ENCODE data around the gene TNN.
"Not testable (repeated sequence)": the region's sequence is repeated elsewhere in the genome, so short reads cannot be mapped to it uniquely, and the experiment has no call there.

TNN gene, protein sequence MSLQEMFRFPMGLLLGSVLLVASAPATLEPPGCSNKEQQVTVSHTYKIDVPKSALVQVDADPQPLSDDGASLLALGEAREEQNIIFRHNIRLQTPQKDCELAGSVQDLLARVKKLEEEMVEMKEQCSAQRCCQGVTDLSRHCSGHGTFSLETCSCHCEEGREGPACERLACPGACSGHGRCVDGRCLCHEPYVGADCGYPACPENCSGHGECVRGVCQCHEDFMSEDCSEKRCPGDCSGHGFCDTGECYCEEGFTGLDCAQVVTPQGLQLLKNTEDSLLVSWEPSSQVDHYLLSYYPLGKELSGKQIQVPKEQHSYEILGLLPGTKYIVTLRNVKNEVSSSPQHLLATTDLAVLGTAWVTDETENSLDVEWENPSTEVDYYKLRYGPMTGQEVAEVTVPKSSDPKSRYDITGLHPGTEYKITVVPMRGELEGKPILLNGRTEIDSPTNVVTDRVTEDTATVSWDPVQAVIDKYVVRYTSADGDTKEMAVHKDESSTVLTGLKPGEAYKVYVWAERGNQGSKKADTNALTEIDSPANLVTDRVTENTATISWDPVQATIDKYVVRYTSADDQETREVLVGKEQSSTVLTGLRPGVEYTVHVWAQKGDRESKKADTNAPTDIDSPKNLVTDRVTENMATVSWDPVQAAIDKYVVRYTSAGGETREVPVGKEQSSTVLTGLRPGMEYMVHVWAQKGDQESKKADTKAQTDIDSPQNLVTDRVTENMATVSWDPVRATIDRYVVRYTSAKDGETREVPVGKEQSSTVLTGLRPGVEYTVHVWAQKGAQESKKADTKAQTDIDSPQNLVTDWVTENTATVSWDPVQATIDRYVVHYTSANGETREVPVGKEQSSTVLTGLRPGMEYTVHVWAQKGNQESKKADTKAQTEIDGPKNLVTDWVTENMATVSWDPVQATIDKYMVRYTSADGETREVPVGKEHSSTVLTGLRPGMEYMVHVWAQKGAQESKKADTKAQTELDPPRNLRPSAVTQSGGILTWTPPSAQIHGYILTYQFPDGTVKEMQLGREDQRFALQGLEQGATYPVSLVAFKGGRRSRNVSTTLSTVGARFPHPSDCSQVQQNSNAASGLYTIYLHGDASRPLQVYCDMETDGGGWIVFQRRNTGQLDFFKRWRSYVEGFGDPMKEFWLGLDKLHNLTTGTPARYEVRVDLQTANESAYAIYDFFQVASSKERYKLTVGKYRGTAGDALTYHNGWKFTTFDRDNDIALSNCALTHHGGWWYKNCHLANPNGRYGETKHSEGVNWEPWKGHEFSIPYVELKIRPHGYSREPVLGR (N-terminal part only)

DNA sequence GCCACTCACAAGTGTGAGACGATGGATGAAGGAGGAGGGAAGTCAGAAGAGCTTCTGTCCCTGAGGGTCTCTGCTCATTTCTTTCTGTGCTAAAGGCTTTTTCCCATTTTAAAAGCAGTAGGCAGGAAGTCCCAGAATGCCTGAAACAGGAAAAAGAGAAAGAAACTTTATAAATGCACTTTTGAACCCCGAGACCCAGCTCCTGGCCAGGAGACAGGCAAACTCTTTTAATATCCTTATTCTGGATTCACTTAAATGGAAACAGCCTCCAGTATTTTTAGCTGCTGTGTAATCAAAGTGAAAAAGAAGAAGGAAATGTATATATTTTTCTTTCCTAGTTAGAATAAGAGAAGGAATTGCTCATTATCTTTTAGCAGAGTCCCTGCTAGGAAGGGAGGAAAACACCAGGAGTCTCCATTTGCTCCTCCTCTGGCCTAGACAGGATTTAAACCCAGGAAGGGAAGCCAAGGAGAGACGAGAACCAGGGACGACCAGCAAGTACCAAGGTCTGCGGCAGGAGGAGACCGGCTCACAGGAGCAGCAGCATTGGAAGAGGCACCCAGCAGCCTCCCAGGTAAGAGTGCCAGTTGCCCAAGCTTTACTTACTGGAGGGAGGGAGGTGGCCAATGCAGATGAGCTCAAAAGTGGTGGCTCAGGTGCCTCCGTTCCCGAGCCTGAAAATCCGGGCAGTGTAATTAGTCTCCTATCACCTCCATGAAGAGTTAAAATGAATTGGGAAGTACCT, at the start of gene TNN:
Gene TNN (plus strand): TSS at position 472 of the 745 bp plus-strand sequence. CDS start 9,586 bp downstream, outside the sequence.
- DNase-seq, result no peak

DNA sequence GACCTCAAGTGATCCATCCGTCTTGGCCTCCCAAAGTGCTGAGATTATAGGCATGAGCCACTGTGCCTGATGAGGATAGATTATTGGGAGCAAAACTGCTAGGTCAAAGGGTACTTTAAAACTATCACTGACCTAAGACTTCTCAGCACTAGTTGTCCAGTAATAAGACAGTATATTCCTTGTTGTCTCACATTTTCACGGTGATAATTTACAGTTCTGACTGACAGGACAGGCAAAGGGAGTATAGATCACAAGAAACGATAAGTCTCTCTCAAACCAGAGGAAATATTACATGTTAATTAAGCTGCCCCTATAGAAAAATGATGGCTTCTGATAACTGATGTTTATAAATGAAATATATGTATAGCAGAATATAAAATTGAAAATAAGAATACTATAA, 48.1 kb upstream of the TNN start:
- DNase-seq, result no peak

DNA sequence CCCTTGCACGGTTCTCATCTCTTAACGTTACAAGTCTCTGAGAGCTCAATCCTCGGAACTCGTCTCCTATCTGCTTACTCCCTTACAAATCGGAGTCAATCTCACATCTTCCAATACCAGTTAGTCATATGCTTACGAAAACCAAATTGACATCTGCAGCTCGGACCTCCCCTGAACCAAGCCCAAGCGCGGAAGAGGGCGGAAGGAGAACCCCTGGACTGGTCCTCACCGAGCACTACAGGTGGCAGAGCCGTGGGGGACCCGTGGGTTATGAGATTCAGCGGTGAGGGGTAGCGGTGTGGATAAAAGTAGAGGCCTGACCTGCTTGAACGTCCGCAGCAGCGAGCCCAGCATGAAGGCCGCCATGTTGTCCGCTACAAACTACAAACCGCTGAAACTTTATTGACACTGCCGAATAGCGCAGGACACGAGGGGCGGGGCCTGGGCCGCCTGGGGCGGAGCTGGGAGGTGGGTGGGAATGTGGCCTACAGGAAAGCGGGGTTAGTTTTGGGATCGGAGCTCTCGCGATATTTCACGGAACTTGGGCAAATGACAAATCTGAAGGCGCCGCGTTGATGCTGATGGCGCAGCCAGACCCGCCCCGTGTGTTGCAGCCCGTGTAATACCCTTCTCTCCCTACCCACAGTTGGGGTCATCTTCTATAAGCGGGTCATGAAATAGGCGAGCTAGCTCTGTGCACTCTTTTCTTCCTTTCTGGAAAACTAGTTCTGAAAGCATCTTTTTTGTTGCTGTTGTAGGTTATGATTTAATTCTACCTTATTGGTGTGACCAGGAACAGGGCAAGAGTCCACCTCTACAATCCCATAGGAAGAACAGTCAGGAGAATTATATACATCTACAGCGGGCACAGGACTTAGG, 44.4 kb upstream of the TNN start, which contains the start of gene MRPS14:
Gene MRPS14 (minus strand): TSS at position 383 of the 879 bp plus-strand sequence. CDS start 17 bp downstream, at position 366.
- DNase-seq, result peak; percentile 97

DNA sequence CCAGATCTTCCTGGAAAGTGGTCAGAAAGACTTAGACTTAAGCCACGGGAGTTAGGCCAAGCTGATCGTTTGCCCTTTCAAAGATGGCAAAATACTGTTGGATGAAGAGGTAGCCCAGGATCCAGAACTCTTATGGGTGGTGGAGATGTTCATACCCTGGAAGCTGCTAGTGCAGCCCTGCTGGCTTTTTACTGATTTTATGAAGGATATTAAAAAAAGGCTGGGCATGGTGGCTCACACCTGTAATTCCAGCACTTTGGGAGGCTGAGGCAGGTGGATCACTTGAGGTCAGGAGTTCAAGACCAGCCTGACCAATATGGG, 43.8 kb upstream of the TNN start:
- not testable (repeated sequence) for DNase-seq

DNA sequence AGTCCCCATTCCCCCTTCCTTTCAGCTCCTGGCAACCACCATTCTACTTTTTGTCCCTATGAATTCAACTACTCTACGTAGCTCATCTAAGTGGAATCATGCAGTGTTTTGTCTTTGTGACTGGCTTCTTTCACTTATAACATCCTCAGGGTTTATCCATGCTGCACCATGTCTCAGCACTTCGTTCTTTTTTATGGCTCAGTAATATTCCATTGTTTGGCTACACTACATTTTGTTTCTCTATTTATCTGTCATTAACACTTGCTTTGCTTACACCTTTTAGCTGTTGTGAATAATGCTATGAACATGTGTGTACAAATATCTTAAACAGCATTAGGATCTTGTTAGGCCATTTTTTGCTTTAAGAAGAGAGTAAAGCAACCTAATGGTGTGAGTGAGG, 42.9 kb upstream of the TNN start:
- DNase-seq, result no peak

DNA sequence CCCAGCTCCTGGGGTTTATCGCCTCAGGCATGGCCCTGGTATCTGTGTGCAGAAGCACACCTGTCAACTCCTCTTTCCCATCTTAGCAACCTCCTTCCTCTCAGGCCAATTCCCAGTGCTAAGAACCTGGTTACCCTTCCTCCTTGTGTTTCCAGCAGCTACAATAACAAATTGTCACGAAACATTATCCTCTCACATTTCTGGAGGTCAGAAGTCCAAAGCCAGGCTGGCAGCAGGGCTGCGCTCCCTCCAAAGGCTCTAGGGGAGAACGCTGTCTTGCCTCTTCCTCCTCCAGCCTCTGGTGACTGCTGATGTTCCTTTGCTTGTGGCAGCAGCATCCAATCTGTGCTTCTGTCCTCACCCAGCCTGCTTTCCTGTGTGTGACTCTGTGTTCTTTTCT, 33.7 kb upstream of the TNN start:
- DNase-seq, result no peak

DNA sequence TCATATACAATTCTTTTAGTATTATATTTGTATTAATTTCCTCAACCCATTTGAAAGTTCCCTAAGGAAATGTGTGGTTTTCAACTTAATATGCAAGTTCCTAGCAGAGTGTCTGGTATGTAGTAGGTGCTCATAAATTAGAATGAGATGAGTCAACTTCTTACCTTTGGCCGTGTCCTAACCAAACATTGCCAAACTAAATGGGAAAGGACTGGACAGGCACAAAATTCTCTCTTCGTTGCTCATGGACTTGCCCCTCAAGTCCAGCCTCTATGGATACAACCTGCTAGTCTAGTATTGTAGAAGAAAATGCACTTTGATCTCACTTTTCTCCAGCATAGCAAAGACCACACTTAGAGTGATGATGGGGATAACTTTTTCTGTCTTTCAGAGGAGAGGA, 32.9 kb upstream of the TNN start:
- DNase-seq, result no peak

DNA sequence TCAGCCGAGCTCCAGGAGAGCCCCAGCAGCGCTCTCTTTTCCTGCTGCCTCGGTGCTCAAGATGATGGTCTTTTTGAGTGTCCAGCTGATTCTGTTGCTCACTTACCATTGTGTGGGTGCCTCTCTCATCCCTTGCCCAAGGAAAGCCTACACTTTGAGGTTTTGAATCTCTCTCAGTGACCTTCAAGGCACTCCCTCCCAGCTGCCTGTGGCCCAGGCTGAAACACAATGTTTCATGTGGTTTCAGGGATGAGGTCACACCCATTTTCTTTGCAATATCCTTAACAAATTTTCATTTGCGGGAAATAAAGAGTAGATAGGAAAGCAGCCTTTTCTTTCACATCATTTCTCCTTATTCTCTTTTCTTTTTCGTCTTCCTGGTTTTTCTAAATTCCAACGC, 31.8 kb upstream of the TNN start:
- DNase-seq, result no peak

DNA sequence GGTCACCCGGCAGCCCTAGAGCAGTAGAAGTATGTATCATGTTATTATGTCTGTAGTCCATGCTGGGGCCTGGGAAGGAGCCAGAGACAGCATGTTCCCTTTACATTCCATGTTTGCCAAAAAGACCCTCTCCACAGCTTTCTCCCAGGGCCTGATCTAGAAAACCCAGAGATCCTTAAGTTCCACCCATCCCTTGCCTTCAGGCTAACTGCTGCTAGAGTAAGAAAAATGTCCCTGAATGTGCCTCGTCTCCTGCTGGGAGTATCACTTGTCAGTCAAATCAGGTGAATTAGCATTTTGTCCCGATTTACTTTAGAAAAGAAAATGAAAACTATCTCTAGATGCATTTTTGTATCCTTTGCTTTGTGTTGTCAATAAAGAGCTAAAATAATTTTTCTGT, 31.2 kb upstream of the TNN start:
- DNase-seq, result no peak

DNA sequence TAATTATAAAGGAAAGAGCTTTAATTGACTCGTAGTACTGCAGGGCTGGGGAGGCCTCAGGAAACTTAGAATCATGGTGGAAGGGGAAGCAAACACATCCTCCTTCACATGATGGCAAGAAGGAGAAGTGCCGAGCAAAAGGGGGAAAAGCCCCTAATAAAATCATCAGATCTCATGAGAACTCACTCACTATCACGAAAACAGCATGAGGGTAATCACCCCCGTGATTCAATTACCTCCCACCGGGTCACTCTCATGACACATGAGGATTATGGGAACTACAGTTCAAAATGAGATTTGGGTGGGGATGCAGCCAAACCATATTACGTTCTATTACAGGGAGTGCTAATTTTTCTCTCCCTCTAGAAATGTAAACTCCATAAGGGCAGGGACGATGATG, 30.2 kb upstream of the TNN start:
- DNase-seq, result no peak

DNA sequence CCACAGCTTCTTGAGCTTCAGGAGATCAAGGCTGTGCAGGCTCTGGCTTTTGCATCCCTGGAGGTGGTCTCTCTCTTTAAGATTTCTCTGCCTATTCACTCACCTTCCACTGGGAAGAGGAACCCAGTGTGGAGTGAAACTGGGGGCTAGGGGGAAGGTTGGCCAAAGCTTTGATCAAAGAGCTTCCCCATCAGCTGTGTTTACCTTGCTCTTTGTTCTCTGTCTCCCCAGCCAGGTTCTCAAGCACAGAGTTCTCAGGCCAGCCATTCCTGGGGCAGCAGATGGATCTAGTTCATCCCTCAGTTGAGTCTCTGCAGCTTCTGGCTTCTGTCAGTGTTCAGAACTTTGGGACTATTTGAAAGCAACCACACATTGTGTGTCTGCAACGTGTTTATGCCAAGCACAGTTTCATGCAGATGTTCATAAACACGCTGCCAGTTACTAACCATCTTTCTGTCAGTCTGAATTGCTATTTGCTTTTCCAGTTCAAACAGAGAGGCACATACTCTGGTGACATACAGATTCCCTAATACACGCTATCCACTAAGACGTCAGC, 27.2 kb upstream of the TNN start:
- no peak for DNase-seq

DNA sequence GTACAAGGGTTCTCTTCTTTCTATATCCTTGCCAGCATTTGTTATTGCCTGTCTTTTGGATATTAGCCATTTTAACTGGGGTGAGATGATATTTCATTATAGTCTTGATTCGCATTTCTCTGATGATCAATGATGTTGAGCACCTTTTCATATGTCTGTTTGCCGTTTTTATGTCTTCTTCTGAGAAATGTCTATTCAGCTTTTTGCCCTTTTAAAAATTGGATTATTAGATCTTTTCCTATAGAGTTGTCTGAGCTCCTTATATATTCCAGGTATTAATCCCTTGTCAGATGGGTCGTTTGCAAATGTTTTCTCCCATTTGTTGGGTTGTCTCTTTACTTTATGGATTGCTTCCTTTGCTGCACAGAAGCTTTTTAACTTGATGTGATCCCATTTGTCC, 25.0 kb upstream of the TNN start:
- DNase-seq, result no peak

DNA sequence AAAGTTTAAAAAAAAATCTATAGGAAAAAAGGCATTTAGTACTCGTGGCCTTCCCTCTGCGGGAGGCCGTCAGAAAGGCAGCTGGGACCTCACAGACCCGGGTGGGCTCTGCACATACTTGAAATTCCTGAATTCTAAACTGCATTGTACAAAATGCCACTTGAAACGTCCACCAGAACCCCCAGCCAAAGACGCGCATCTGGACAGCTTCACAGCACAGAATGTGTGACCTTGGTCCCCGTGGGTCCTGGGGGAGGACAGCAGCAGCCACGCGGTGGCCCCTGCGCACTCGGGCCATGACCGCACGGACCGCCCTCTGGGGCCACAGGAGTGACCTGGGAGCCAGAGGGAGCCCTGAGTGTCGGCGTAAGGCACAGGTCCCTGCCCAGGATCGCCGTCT, 23.8 kb upstream of the TNN start:
- DNase-seq, result no peak

DNA sequence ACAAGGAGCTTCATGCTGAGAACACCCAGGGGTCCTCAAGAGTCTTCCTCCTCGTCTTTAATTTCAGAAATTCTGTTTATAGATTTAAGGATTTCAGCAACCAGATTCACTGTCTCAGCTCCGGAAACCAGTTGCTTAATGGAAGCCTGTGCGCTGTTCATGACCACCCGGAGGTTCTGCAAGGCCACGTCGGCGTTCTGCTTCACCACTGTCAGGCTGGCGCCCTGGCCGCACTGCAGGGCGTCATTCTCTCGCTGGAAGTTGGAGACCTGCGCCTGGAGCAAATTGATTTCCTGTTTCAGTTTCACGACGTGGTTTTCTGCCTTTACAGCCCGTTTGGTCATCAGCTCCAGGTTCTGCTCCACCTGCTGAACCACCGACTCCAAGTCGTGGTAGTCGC, 23.0 kb upstream of the TNN start:
- not testable (repeated sequence) for DNase-seq

DNA sequence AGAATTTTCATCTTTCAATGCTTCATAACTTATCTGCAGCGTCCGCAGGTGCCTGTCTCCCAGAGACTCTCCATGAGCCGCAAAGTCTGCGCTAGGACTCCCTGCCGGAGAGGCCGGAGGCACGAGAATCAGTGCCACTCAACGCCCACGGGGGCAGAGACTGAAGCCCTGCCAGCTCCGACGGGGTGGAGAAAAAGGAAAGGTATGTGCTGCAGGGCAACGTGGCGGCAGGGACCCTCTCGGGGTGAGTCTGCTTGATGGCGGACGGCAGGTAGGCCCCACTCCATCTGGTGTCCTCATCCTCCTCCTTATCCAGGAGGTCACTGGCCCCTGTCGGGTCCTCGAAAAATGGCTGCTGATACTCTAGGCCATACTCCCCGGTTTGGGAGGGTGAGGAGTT, 22.5 kb upstream of the TNN start:
- no peak for DNase-seq

DNA sequence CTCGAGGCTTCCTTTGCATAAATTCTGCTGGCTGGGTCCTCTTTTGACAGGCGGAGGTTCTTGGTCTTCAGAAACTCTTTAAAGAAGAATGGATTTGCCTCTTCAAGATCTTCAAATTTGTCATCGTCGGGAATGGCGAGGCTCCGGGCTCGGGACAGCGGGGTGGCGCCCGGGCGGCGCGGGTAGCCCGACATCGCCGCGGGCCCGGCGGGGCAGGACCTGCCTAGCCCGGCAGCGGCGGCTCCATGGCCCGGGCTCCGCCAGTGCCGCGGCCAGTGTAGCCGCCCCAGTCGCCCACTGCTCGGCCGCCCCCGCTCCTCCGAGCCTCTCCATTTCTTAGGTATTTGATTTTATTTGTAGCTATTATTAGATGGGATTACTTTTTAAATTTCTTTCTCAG, 22.1 kb upstream of the TNN start:
- DNase-seq, result no peak

DNA sequence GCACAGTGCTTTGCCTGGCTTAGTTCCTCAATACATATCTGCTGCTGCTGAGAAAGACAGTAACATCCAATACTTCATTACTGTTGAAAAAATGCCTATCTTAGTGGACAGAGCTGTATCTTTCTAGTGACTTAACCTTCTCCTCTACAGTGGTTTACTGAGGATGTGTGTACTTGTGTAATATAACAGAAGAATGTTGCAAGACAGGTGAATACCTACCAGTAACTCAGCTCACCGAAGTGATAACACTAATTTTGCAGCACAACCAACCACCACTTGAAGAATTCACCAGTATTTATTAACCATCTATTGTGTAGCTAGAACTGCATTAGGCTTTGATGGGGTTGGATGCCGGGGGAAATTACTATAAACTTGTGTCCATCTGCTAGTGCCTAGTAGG, 16.6 kb upstream of the TNN start:
- DNase-seq, result no peak

DNA sequence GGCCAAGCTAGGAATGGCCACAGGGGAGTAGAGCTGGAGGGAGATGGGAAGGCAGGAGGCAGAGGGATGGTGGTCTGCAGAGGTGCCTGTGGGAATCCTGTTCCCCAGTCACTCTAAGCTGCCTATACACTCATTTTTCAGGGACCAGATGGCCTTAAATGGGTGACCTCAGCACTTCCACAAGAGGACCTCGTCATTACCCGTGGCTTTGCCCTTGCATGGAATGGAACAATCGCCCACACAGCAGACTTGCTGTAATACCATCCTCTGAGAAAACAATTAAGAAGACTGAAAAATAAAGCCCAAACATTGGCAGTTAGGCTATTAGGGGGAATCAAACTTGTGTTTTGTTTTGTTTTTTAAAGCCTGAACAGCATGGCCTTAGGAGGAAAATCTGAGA, 12.9 kb upstream of the TNN start:
- DNase-seq, result no peak

DNA sequence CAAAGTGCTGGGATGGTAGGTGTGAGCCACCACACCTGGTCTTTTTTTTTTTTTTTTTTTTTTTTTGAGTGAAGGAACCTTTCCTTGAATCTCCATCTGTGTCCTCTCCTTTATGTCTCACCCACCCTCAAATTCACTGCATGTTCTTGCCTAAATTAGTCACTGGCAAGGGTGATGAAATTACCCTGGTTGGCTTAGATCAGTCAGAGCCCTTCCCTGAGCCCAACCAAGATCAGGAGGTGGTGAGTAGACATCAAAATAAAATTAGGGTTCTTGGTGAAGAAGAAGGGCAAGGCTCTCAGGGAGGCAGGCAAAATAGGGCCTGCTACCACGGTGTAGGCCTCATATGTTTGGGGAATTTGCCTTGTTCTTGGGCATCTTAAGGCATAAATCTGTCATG, 5.3 kb upstream of the TNN start:
- DNase-seq, result no peak

DNA sequence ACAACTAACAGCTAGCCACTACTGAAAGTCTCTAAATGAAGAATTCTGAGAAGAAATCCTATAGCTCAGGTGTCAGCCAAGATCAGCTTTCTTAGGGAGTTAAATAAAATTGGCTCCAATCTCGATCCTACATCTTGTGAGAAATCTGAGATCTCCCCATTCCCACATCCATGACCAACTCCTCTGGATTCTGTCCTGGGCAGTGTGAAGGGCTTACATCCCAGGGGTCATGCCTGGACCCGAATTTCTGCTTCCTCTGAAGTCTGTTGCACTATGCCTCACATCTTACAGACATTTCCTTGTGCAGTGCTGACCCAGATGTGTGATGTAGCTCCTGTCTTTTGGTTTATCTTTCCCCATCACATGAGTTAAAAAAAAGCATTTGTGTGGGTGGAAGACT, 4.8 kb upstream of the TNN start:
- DNase-seq, result no peak

DNA sequence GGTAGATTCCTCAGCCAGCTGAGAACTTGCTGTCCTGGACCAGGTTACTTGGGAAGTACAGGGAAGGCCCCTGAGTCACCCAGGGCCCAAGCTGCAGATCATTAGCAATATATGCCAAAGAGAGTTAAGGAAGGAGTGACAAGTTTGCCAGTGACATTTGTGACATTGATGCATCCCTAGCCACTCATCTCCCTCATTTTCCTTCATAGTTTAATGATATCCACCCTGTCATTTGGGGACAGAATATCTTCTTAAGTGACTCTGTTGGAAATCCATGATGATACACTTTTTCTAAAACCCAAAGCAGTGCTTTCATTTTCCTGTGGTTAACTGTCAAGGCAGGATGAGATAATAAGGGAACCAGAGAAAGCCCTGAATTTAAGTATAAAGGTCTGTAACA, 3.2 kb downstream of the TNN start:
- no peak for DNase-seq
